ENCODE data around the gene CFAP299.
"Not testable (repeated sequence)": the region's sequence is repeated elsewhere in the genome, so short reads cannot be mapped to it uniquely, and the experiment has no call there.

CFAP299 gene

DNA sequence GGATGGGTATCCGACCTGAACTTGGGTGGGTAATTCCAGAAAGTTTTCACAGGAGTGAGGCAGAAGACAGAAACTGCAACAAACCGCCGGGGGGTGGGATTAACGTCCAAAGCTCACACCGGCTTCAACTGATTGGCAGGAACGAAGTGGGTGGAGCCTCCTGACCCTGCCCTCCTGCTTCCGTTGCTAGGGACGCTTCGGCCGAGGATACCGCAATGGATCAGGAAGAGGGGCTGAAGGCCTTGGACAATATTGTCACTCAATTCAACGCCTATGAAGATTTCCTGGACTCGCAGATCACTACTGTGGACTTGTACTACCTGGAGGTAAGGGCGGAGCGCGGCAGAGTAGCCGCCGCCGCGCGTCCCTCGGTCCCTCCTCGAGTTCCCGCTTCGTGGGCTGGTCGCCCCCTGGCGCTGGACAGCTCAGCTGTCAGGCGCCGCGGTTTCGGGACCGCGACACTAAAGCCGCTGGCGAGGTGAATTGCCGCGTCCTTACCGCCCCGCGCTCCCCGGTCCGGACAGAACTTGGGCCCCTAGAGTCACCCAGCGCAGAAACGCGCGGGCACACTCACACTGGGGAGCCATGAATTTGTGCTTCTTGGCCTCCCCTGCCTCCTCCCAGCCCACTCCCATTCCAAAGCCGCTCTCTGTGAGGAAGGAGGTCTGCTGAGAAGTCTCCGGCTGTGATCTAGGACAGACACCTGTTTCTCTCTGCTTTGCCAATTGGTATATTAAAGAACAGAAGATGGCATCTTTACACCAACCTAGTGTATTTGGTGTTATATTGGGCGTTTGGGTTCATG lies at the start of gene CFAP299:
TSS of gene CFAP299 (plus strand) at position 177 of the 805 bp plus-strand sequence.
- H3K36me3 ChIP-seq (ENCODE audit: insufficient read depth, low read depth, low read length), result no peaks in the 10 kb centered on the region
- H3K9me3 ChIP-seq (ENCODE audit: insufficient read depth, low read depth, low read length), result no peaks in the 10 kb centered on the region
- peak within 1 kb of the TSS; percentile 87 for H3K4me3 ChIP-seq (ENCODE audit: low read length)
- no peak within 1 kb of the TSS for H3K9ac ChIP-seq (ENCODE audit: low read depth, low read length)
- H3K27ac ChIP-seq (ENCODE audit: low read length), result no peak within 1 kb of the TSS
- no peaks in the 10 kb centered on the region for H3K4me1 ChIP-seq (ENCODE audit: insufficient read depth, low read length)
- H3K27me3 ChIP-seq (ENCODE audit: insufficient read depth, low read length), result peaks cover 36% of the 10 kb centered on the region

DNA sequence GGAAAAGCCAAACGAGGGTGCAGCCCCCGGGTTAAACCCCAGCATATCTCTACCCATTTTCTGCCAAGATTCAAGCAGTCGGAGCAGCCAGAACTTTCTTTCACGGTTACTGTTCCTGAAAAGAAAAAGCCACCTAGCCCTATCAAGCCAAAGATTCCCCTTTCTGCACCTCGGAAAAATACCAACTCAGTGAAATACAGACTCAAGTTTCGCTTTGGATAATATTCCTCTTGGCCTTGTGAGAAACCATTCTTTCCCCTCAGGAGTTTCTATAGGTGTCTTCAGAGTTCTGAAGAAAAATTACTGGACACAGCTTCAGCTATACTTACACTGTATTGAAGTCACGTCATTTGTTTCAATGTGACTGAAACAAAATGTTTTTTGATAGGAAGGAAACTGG lies 49.1 kb upstream of the CFAP299 start:
- H3K27me3 ChIP-seq (ENCODE audit: insufficient read depth, low read length), result no peaks in the 10 kb centered on the region; the same call in 1 of the 2 replicates
- H3K27ac ChIP-seq (ENCODE audit: low read length), result no peak overlapping the region
- no peaks in the 10 kb centered on the region for H3K36me3 ChIP-seq (ENCODE audit: insufficient read depth, low read depth, low read length)
- no peak overlapping the region for H3K9ac ChIP-seq (ENCODE audit: low read depth, low read length)
- H3K4me3 ChIP-seq (ENCODE audit: low read length), result no peak overlapping the region
- H3K4me1 ChIP-seq (ENCODE audit: insufficient read depth, low read length), result no peaks in the 10 kb centered on the region
- H3K9me3 ChIP-seq (ENCODE audit: insufficient read depth, low read depth, low read length), result no peaks in the 10 kb centered on the region

GRCh38 chr4:80290665-80291064 lies 44.9 kb upstream of the CFAP299 start:
- not testable (repeated sequence) for H3K4me1 ChIP-seq (ENCODE audit: insufficient read depth, low read length); H3K9ac ChIP-seq (ENCODE audit: low read depth, low read length); H3K36me3 ChIP-seq (ENCODE audit: insufficient read depth, low read depth, low read length); H3K4me3 ChIP-seq (ENCODE audit: low read length); H3K9me3 ChIP-seq (ENCODE audit: insufficient read depth, low read depth, low read length); H3K27ac ChIP-seq (ENCODE audit: low read length); H3K27me3 ChIP-seq (ENCODE audit: insufficient read depth, low read length)

DNA sequence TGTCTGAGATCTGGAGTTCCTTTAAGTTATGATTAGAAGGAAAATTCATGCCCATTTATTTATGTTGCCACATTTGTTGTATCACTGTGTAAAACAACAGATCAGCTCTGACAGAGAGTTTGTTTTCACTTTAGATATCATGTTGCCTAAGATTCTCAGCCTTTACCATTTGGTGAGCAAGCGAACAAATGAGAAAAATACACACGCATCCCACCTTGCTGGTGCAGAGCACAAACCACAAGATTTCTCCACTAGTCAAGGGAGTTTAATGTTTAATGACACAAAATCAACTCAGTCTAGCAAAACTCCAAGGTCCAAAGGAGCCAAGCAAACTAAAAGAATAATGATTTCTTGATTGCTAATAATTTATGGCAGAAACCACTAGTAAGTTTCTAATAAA lies 41.3 kb upstream of the CFAP299 start:
- Histone ChIP-seq H3K4me3 (ENCODE audit: low read length) (no peak overlapping the region), H3K9me3 (ENCODE audit: insufficient read depth, low read depth, low read length) (no peaks in the 10 kb centered on the region), H3K4me1 (ENCODE audit: insufficient read depth, low read length) (no peaks in the 10 kb centered on the region), H3K36me3 (ENCODE audit: insufficient read depth, low read depth, low read length) (no peaks in the 10 kb centered on the region), H3K27ac (ENCODE audit: low read length) (no peak overlapping the region), H3K9ac (ENCODE audit: low read depth, low read length) (no peak overlapping the region), H3K27me3 (ENCODE audit: insufficient read depth, low read length) (no peaks in the 10 kb centered on the region)

- no peak overlapping the region for H3K9ac ChIP-seq (ENCODE audit: low read depth, low read length)
- no peak overlapping the region for H3K27ac ChIP-seq (ENCODE audit: low read length)
- no peak overlapping the region for H3K4me3 ChIP-seq (ENCODE audit: low read length)
- no peaks in the 10 kb centered on the region for H3K36me3 ChIP-seq (ENCODE audit: insufficient read depth, low read depth, low read length)
- H3K9me3 ChIP-seq (ENCODE audit: insufficient read depth, low read depth, low read length), result no peaks in the 10 kb centered on the region
- H3K4me1 ChIP-seq (ENCODE audit: insufficient read depth, low read length), result no peaks in the 10 kb centered on the region
- no peaks in the 10 kb centered on the region for H3K27me3 ChIP-seq (ENCODE audit: insufficient read depth, low read length)
Measured at GRCh38 chr4:80295336-80295735, 40.2 kb upstream of the CFAP299 start.

DNA sequence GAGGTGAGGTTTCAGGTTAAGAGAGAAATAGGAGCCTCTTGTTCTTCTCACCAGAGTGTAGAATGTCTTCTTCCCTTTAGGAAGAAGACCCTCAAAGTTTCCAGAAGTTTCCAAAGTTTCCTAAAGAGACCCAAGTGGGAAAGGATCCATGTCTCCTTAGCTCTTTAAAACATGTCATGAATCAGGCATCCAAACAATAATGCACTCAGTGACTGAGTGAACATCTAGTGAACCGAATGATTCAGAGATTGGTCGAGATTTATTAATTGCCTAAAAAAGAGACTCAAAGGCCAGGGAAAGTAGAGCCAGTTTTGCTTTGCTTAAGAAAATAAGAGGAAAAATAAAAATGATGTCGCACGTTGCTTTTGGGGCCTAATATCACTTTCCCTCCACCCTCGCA lies 39.7 kb upstream of the CFAP299 start:
- Histone ChIP-seq H3K36me3 (ENCODE audit: insufficient read depth, low read depth, low read length) (no peaks in the 10 kb centered on the region), H3K9ac (ENCODE audit: low read depth, low read length) (no peak overlapping the region), H3K4me1 (ENCODE audit: insufficient read depth, low read length) (no peaks in the 10 kb centered on the region), H3K27me3 (ENCODE audit: insufficient read depth, low read length) (no peaks in the 10 kb centered on the region), H3K9me3 (ENCODE audit: insufficient read depth, low read depth, low read length) (no peaks in the 10 kb centered on the region), H3K27ac (ENCODE audit: low read length) (no peak overlapping the region), H3K4me3 (ENCODE audit: low read length) (no peak overlapping the region)

DNA sequence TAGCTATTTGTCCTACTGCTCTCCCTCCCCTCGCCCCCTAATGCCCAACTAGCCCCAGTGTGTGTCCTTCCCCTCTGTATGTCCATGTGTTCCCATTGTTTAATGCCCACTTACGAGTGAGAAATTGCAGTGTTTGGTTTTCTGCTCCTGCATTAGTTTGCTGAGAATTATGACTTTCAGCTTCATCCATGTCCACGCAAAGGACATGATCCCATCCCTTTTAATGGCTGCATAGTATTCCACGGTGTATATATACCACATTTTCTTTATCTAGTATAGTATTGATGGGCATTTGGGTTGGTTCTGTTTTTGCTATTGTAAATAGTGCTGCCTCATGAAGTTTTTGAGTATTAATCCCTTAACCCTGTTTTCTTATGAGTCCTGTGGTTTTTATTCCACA lies 33.6 kb upstream of the CFAP299 start:
- peaks cover 10% of the 10 kb centered on the region; the same call in 1 of the 2 replicates for H3K4me1 ChIP-seq (ENCODE audit: insufficient read depth, low read length)
- no peak overlapping the region for H3K27ac ChIP-seq (ENCODE audit: low read length)
- no peaks in the 10 kb centered on the region for H3K27me3 ChIP-seq (ENCODE audit: insufficient read depth, low read length)
- no peak overlapping the region for H3K9ac ChIP-seq (ENCODE audit: low read depth, low read length)
- no peak overlapping the region for H3K4me3 ChIP-seq (ENCODE audit: low read length)
- no peaks in the 10 kb centered on the region; the same call in 1 of the 2 replicates for H3K9me3 ChIP-seq (ENCODE audit: insufficient read depth, low read depth, low read length)
- no peaks in the 10 kb centered on the region for H3K36me3 ChIP-seq (ENCODE audit: insufficient read depth, low read depth, low read length)

DNA sequence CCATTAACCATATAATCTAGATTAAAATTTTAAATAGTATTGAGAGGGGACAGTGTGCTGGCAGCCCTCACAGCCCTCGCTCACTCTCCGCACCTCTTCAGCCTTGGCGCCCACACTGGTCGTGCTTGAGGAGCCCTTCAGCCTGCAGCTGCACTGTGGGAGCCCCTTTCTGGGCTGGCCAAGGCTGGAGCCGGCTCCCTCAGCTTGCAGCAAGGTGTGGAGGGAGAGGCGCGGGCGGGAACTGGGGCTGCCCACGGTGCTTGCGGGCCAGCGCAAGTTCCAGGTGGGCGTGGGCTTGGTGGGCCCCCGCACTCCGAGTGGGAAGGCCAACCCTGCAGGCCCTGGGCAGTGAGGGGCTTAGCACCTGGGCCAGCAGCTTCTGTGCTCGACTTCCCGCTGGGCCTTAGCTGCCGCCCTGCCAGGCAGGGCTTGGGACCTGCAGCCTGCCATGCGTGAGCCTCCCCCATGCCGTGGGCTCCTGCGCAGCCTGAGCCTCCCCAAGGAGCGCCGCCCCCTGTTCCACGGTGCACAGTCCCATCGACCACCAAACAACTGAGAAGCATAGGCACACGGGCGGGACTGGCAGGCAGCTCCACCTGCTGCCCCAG lies 32.8 kb upstream of the CFAP299 start:
- H3K36me3 ChIP-seq (ENCODE audit: insufficient read depth, low read depth, low read length), result no peaks in the 10 kb centered on the region
- H3K9ac ChIP-seq (ENCODE audit: low read depth, low read length), result no peak overlapping the region
- peaks cover 17% of the 10 kb centered on the region for H3K4me1 ChIP-seq (ENCODE audit: insufficient read depth, low read length)
- H3K27ac ChIP-seq (ENCODE audit: low read length), result no peak overlapping the region
- H3K27me3 ChIP-seq (ENCODE audit: insufficient read depth, low read length), result no peaks in the 10 kb centered on the region
- H3K4me3 ChIP-seq (ENCODE audit: low read length), result no peak overlapping the region
- no peaks in the 10 kb centered on the region; the same call in 1 of the 2 replicates for H3K9me3 ChIP-seq (ENCODE audit: insufficient read depth, low read depth, low read length)

DNA sequence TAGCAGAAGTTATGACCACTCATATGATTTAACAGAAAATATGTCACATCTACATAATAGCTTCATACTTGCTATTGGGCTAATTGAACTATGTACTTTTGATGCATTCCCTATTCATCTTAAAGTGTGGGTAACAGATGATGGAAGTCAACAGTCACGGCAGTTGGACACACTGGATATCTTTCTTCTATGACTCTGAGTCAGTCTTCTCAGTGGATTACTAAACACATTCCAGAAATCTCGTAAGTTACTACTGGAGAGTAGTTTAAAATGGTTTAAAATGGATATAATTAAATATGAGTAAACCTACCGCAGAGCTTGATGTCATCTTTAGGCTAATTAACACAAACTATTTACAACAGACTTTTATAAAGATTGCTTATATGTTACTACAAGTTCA lies 30.1 kb upstream of the CFAP299 start:
- H3K4me1 ChIP-seq (ENCODE audit: insufficient read depth, low read length), result peaks cover 27% of the 10 kb centered on the region
- no peaks in the 10 kb centered on the region; the same call in 1 of the 2 replicates for H3K9me3 ChIP-seq (ENCODE audit: insufficient read depth, low read depth, low read length)
- no peak overlapping the region for H3K9ac ChIP-seq (ENCODE audit: low read depth, low read length)
- no peaks in the 10 kb centered on the region for H3K27me3 ChIP-seq (ENCODE audit: insufficient read depth, low read length)
- no peak overlapping the region for H3K4me3 ChIP-seq (ENCODE audit: low read length)
- no peaks in the 10 kb centered on the region for H3K36me3 ChIP-seq (ENCODE audit: insufficient read depth, low read depth, low read length)
- no peak overlapping the region for H3K27ac ChIP-seq (ENCODE audit: low read length)

DNA sequence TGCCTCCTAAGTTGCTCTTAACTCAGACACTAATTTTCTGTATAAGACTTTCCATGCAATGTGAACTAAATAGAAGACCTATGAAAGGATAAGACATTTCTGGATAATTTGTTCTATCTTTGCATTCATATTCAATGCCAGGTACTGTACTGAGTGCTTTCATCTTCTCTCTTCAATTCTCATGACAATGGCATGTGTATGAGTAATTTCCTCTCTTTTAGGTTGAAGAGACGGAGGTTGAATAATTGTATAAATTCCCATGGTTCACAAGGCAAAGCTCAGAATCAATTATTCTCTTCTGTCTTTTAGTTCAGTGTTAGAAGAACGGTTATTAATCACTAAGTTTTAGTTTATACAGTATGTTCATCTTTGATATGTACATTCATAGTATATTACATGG lies 29.3 kb upstream of the CFAP299 start:
- no peak overlapping the region for H3K9ac ChIP-seq (ENCODE audit: low read depth, low read length)
- no peaks in the 10 kb centered on the region for H3K27me3 ChIP-seq (ENCODE audit: insufficient read depth, low read length)
- no peaks in the 10 kb centered on the region for H3K36me3 ChIP-seq (ENCODE audit: insufficient read depth, low read depth, low read length)
- no peaks in the 10 kb centered on the region; the same call in 1 of the 2 replicates for H3K9me3 ChIP-seq (ENCODE audit: insufficient read depth, low read depth, low read length)
- H3K27ac ChIP-seq (ENCODE audit: low read length), result no peak overlapping the region
- peaks cover 27% of the 10 kb centered on the region for H3K4me1 ChIP-seq (ENCODE audit: insufficient read depth, low read length)
- no peak overlapping the region for H3K4me3 ChIP-seq (ENCODE audit: low read length)

DNA sequence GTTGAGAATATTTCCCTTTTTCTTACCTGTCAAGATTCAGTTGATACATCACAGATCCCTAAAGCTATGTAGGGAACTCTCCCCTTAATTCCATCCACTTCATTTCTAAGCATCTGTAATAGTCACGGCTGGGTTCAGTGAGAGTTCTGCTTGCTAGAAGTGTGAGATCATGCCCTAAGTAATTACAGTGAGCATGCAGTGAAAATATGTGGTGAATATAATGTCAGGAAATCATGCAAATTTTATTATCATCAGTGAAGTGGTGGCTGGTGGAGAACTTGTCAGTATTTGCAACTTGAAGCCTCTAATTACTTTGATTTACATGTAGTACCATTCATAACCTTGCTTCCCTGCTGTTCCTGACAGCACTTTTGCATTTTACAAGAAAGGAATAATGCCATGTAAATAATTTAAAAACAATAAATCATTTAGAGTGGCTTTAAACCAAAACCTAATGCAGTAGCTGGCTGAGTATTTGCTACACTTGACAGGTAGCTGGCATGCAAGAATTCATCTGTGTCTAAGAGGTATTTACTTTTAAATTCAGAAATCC lies 28.3 kb upstream of the CFAP299 start:
- Histone ChIP-seq H3K36me3 (ENCODE audit: insufficient read depth, low read depth, low read length) (no peaks in the 10 kb centered on the region), H3K4me3 (ENCODE audit: low read length) (no peak overlapping the region), H3K27ac (ENCODE audit: low read length) (no peak overlapping the region), H3K9me3 (ENCODE audit: insufficient read depth, low read depth, low read length) (no peaks in the 10 kb centered on the region), H3K9ac (ENCODE audit: low read depth, low read length) (no peak overlapping the region), H3K27me3 (ENCODE audit: insufficient read depth, low read length) (no peaks in the 10 kb centered on the region), H3K4me1 (ENCODE audit: insufficient read depth, low read length) (peaks cover 27% of the 10 kb centered on the region)
